Measurements from ENCODE around the gene HSPA12B.

HSPA12B gene

GRCh38 chr20:3749689-3750531 lies 17.4 kb downstream of the HSPA12B start:
- DNase-seq = peak; percentile 37

- peak; percentile 35 for DNase-seq
Measured at GRCh38 chr20:3751305-3751674, 18.8 kb downstream of the HSPA12B start.

- DNase-seq = no peak
Measured at GRCh38 chr20:3751675-3752385, 19.3 kb downstream of the HSPA12B start.

GRCh38 chr20:3752386-3752759 lies 19.9 kb downstream of the HSPA12B start:
- DNase-seq = no peak

GRCh38 chr20:3753098-3753497 lies 20.6 kb downstream of the HSPA12B start:
- DNase-seq = no peak

- DNase-seq = no peak
Measured at GRCh38 chr20:3753501-3754275, 21.2 kb downstream of the HSPA12B start.

GRCh38 chr20:3754276-3754630 lies 21.8 kb downstream of the HSPA12B start:
- DNase-seq = no peak

GRCh38 chr20:3755269-3755668 lies 22.8 kb downstream of the HSPA12B start:
- peak; percentile 31 for DNase-seq

GRCh38 chr20:3755814-3756480 lies 23.5 kb downstream of the HSPA12B start:
- peak; percentile 29 for DNase-seq

GRCh38 chr20:3757268-3757667 lies 24.8 kb downstream of the HSPA12B start:
- DNase-seq = no peak

- DNase-seq = no peak
Measured at GRCh38 chr20:3758566-3758965, 26.1 kb downstream of the HSPA12B start.

- no peak for DNase-seq
Measured at GRCh38 chr20:3759316-3759823, 26.9 kb downstream of the HSPA12B start.

- no peak for DNase-seq
Measured at GRCh38 chr20:3759884-3760283, 27.4 kb downstream of the HSPA12B start.

- DNase-seq = no peak
Measured at GRCh38 chr20:3760655-3761348, 28.3 kb downstream of the HSPA12B start.

GRCh38 chr20:3763671-3764601 lies 31.5 kb downstream of the HSPA12B start:
- no peak for DNase-seq

GRCh38 chr20:3764659-3765058 lies 32.2 kb downstream of the HSPA12B start:
- DNase-seq = no peak

GRCh38 chr20:3765171-3765882 lies 32.8 kb downstream of the HSPA12B start:
- peak; percentile 25 for DNase-seq

GRCh38 chr20:3766422-3767109 lies 34.1 kb downstream of the HSPA12B start:
- DNase-seq = no peak

- no peak for DNase-seq
Measured at GRCh38 chr20:3767110-3767426, 34.6 kb downstream of the HSPA12B start.
